ENCODE results near the gene ERICH6.

- TF ChIP-seq POLR2AphosphoS5 (IDR thresholded peaks at IDR 0.05) (no peak), CTCF (IDR thresholded peaks at IDR 0.05) (no peak)
Measured at GRCh38 chr3:150635526-150635925, 68.2 kb downstream of the ERICH6 start.

Measured in stomach (tissue), 4 donors.